GM06990 (cell line): ENCODE measurements around the gene GREB1.

ENCODE experiments used
- DNase-seq: peaks from one replicate; pipeline ENCODE4 v3.0.0-alpha.2; 2011; ENCODE audit not compliant: insufficient read length; ENCODE audit errors: extremely low read depth
- H3K27me3 ChIP-seq: replicated peaks from 2 replicates; pipeline ENCODE4 v1.6.0; 2011; ENCODE audit warnings: low read length; ENCODE audit not compliant: control insufficient read depth, insufficient read depth
- H3K36me3 ChIP-seq: 2 replicates; pipeline ENCODE4 v1.5.1; 2011; ENCODE audit warnings: low read length; ENCODE audit not compliant: control insufficient read depth, insufficient read depth
- H3K4me3 ChIP-seq: replicated peaks from 2 replicates; pipeline ENCODE4 v1.5.1; 2011; ENCODE audit warnings: low read depth, mild to moderate bottlenecking, control low read depth, low read length
- CTCF ChIP-seq: IDR thresholded peaks from 2 replicates; pipeline ENCODE4 v1.5.1; 2011; ENCODE audit warnings: low read length, control low read depth, mild to moderate bottlenecking, inconsistent platforms; ENCODE audit not compliant: insufficient read depth, poor library complexity, severe bottlenecking

The GREB1 gene

DNA sequence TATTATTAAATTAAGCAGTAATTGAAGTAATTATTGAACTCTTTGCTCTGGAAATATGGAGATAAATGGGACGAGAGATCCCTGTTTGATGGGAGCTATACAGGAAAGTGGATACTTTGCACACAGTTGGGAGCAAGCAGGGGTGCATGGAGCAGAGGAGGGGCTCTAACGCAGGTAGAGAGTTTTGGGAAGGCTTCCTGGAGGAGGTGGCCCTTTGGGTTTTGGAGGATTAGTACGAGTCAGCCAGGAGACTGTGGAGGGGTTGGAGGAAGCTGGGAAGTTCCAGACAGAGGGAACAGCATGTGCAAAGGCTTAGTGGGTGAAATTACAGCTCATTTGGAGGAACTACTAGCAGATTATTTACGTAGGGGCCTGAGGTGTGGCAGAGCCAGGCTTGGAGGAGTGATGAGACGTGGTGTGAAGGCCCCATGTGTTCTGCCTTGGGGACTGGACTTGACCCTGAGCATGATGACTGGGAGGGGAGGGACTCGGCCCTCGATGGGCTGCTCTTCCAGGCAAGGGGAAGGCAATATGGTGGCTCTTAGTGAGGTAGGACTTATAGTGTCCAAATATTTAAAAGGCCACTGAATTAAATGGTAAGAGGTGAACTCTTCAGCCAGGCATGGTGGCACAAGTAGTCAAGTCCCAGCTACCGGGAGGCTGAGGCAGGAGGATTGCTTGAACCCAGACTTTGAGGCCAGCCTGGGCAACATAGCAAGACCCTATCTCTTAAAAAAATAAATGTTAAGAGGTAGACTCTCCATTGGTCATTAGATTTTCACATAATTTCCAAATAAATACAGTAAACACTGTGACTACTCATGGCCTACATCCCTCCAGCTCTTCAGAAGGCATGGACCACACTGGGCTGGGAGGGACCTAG is 30.2 kb downstream of the GREB1 start:
- Histone ChIP-seq H3K27me3 (peaks cover 2% of the 10 kb centered on the region), H3K36me3 (no peaks in the 10 kb centered on the region), H3K4me3 (no peak overlapping the region)
- TF ChIP-seq CTCF: no peak
- no peak for DNase-seq

- no peaks in the 10 kb centered on the region; the same call in none of the 2 replicates for H3K27me3 ChIP-seq
- no peaks in the 10 kb centered on the region; the same call in 1 of the 2 replicates for H3K36me3 ChIP-seq
- DNase-seq: no peak
- no peak overlapping the region for H3K4me3 ChIP-seq
- no peak for TF ChIP-seq CTCF
These were observed 31.1 kb downstream of the GREB1 start for GRCh38 chr2:11564816-11565567.

DNA sequence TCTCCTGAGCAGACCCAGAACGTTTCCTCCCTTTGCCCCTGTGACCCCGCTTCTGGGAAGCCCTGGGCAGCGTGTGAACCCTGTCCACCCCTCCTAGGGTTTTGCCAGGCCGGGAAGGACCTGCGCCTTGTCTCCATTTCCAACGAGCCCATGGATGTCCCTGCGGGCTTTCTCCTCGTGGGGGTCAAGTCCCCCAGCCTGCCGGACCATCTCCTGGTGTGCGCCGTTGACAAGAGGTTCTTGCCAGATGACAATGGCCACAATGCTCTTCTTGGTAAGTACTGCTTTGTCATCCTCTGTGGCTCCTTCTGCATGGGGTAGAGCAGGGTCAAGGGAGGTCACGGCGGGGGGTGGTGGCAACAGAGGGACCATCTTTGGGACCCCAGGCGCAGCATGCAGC is 32.5 kb downstream of the GREB1 start:
- DNase-seq: no peak
- no peaks in the 10 kb centered on the region; the same call in 1 of the 2 replicates for H3K36me3 ChIP-seq

GRCh38 chr2:11567631-11568031 is 33.8 kb downstream of the GREB1 start:
- Histone ChIP-seq H3K4me3 (no peak overlapping the region), H3K36me3 (no peaks in the 10 kb centered on the region; the same call in 1 of the 2 replicates), H3K27me3 (no peaks in the 10 kb centered on the region; the same call in none of the 2 replicates)
- DNase-seq: no peak
- TF ChIP-seq CTCF: no peak

More for the DNA sequence above, 32.5 kb downstream of the GREB1 start:
- no peak for TF ChIP-seq CTCF
- Histone ChIP-seq H3K27me3 (no peaks in the 10 kb centered on the region; the same call in none of the 2 replicates), H3K4me3 (no peak overlapping the region)

GRCh38 chr2:11568436-11568835 is 34.6 kb downstream of the GREB1 start:
- no peak overlapping the region for H3K4me3 ChIP-seq
- TF ChIP-seq CTCF: no peak
- no peaks in the 10 kb centered on the region; the same call in none of the 2 replicates for H3K27me3 ChIP-seq
- no peak for DNase-seq
- no peaks in the 10 kb centered on the region; the same call in 1 of the 2 replicates for H3K36me3 ChIP-seq
